Effector memory CD8-positive, alpha-beta T cell (primary cell): ENCODE measurements around the gene SMIM1.
"Not testable (repeated sequence)": the region's sequence is repeated elsewhere in the genome, so short reads cannot be mapped to it uniquely, and the experiment has no call there.

ENCODE experiments used
- ATAC-seq: fragments of 150-1000 bp; cut with Tn5 transposase; replicated peaks from 2 replicates; pipeline ENCODE4 v1.10.0; 2021; ENCODE audit warnings: mild to moderate bottlenecking, moderate library complexity
- DNase-seq, 3 experiments: peaks; one replicate each; pipeline ENCODE4 v3.0.0; 2021
- H3K27ac Mint-ChIP-seq, 2 donors: one replicate each; pipeline ENCODE4 v1.8.0; 2022; ENCODE audit warnings: mild to moderate bottlenecking in 2 of 2, mixed read lengths in 2 of 2, moderate library complexity in 2 of 2
- H3K27me3 Mint-ChIP-seq, 2 donors: one replicate each; pipeline ENCODE4 v1.8.0; 2022; ENCODE audit warnings: mixed read lengths in 2 of 2
- H3K36me3 Mint-ChIP-seq: one replicate; pipeline ENCODE4 v1.8.0; 2022; ENCODE audit warnings: mild to moderate bottlenecking, moderate library complexity, mixed read lengths; ENCODE audit not compliant: insufficient read depth
- H3K4me1 Mint-ChIP-seq, 2 donors: one replicate each; pipeline ENCODE4 v1.8.0; 2022; ENCODE audit warnings: low read depth in 2 of 2, mixed read lengths in 2 of 2
- H3K4me3 Mint-ChIP-seq, 2 donors: one replicate each; pipeline ENCODE4 v1.8.0; 2022; ENCODE audit warnings: mild to moderate bottlenecking in 2 of 2, mixed read lengths in 2 of 2, moderate library complexity in 2 of 2
- H3K9me3 Mint-ChIP-seq, 2 donors: one replicate each; pipeline ENCODE4 v1.8.0; 2022; ENCODE audit warnings: mixed read lengths in 2 of 2

Gene SMIM1

GRCh38 chr1:3743421-3743820, 29.1 kb upstream of the SMIM1 start:
- Mint-ChIP-seq H3K27me3 (no peaks in the 10 kb centered on the region), H3K27ac (no peak overlapping the region), H3K4me3 (no peak overlapping the region), H3K9me3 (peaks cover 0 to 2% of the 10 kb centered on the region in 2 donors), H3K36me3 (peaks cover 9% of the 10 kb centered on the region), H3K4me1 (peaks cover 21 to 23% of the 10 kb centered on the region in 2 donors)
- DNase-seq (no peak), ATAC-seq (no peak)

GRCh38 chr1:3743826-3744225, 28.7 kb upstream of the SMIM1 start:
- Mint-ChIP-seq H3K9me3 (peaks cover 0 to 2% of the 10 kb centered on the region in 2 donors), H3K4me3 (no peak overlapping the region), H3K27me3 (no peaks in the 10 kb centered on the region), H3K27ac (no peak overlapping the region), H3K4me1 (peaks cover 22 to 23% of the 10 kb centered on the region in 2 donors), H3K36me3 (peaks cover 9% of the 10 kb centered on the region)
- DNase-seq (no peak), ATAC-seq (no peak)

- Mint-ChIP-seq H3K36me3 (peaks cover 9% of the 10 kb centered on the region), H3K9me3 (peaks cover 0 to 2% of the 10 kb centered on the region in 2 donors), H3K27ac (peak overlapping the region in 1 of 2 donors; percentile 10), H3K27me3 (no peaks in the 10 kb centered on the region), H3K4me1 (peaks cover 22 to 23% of the 10 kb centered on the region in 2 donors), H3K4me3 (no peak overlapping the region)
- no peak for DNase-seq
- no peak for ATAC-seq
Measured at GRCh38 chr1:3744646-3745045, 27.9 kb upstream of the SMIM1 start.

- Mint-ChIP-seq H3K9me3 (peaks cover 0 to 2% of the 10 kb centered on the region in 2 donors), H3K4me3 (no peak overlapping the region), H3K36me3 (peaks cover 9% of the 10 kb centered on the region), H3K4me1 (peaks cover 22 to 23% of the 10 kb centered on the region in 2 donors), H3K27me3 (no peaks in the 10 kb centered on the region), H3K27ac (peak overlapping the region in 1 of 2 donors; percentile 10)
- DNase-seq (no peak), ATAC-seq (no peak)
Measured at GRCh38 chr1:3745071-3745470, 27.5 kb upstream of the SMIM1 start.

GRCh38 chr1:3745590-3746381, 26.8 kb upstream of the SMIM1 start:
- Mint-ChIP-seq H3K27me3 (peaks cover 0 to under 1% of the 10 kb centered on the region in 2 donors), H3K4me1 (peaks cover 22 to 23% of the 10 kb centered on the region in 2 donors), H3K4me3 (peak overlapping the region; percentile 73), H3K36me3 (peaks cover 9% of the 10 kb centered on the region), H3K9me3 (peaks cover 0 to 2% of the 10 kb centered on the region in 2 donors), H3K27ac (peak overlapping the region; percentile 38 to 82)
- DNase-seq: no peak
- ATAC-seq: no peak

GRCh38 chr1:3746389-3746829, 26.1 kb upstream of the SMIM1 start:
- peaks cover 4 to 7% of the 10 kb centered on the region in 2 donors for H3K27me3 Mint-ChIP-seq
- peak overlapping the region; percentile 38 to 82 for H3K27ac Mint-ChIP-seq
- H3K4me3 Mint-ChIP-seq: peak overlapping the region; percentile 73
- ATAC-seq (no peak), DNase-seq (no peak)
- peaks cover 22 to 23% of the 10 kb centered on the region in 2 donors for H3K4me1 Mint-ChIP-seq
- peaks cover 9% of the 10 kb centered on the region for H3K36me3 Mint-ChIP-seq
- H3K9me3 Mint-ChIP-seq: peaks cover 0 to 2% of the 10 kb centered on the region in 2 donors

GRCh38 chr1:3746830-3747521, 25.6 kb upstream of the SMIM1 start:
- peak overlapping the region; percentile 73 for H3K4me3 Mint-ChIP-seq
- peaks cover 4 to 9% of the 10 kb centered on the region in 2 donors for H3K27me3 Mint-ChIP-seq
- H3K36me3 Mint-ChIP-seq: peaks cover 9% of the 10 kb centered on the region
- H3K4me1 Mint-ChIP-seq: peaks cover 22 to 23% of the 10 kb centered on the region in 2 donors
- ATAC-seq (peak; percentile 94), DNase-seq (peak; percentile 66 to 76 (median 73))
- peaks cover 0 to 2% of the 10 kb centered on the region in 2 donors for H3K9me3 Mint-ChIP-seq
- H3K27ac Mint-ChIP-seq: peak overlapping the region; percentile 38 to 82

GRCh38 chr1:3747522-3747848, 25.1 kb upstream of the SMIM1 start:
- peaks cover 0 to 2% of the 10 kb centered on the region in 2 donors for H3K9me3 Mint-ChIP-seq
- no peak for DNase-seq
- H3K4me3 Mint-ChIP-seq: peak overlapping the region; percentile 73
- H3K4me1 Mint-ChIP-seq: peaks cover 22 to 23% of the 10 kb centered on the region in 2 donors
- H3K27me3 Mint-ChIP-seq: peaks cover 4 to 14% of the 10 kb centered on the region in 2 donors
- peaks cover 9% of the 10 kb centered on the region for H3K36me3 Mint-ChIP-seq
- ATAC-seq: no peak
- H3K27ac Mint-ChIP-seq: peak overlapping the region in 1 of 2 donors; percentile 82

- peaks cover 9% of the 10 kb centered on the region for H3K36me3 Mint-ChIP-seq
- H3K27ac Mint-ChIP-seq: peak overlapping the region in 1 of 2 donors; percentile 82
- H3K27me3 Mint-ChIP-seq: peaks cover 4 to 18% of the 10 kb centered on the region in 2 donors
- H3K4me3 Mint-ChIP-seq: peak overlapping the region; percentile 73
- H3K9me3 Mint-ChIP-seq: peaks cover 0 to 2% of the 10 kb centered on the region in 2 donors
- ATAC-seq: no peak
- H3K4me1 Mint-ChIP-seq: peaks cover 22 to 23% of the 10 kb centered on the region in 2 donors
- no peak for DNase-seq
Measured at GRCh38 chr1:3747903-3748302, 24.6 kb upstream of the SMIM1 start.

- not testable (repeated sequence) for H3K9me3 Mint-ChIP-seq, H3K27ac Mint-ChIP-seq, ATAC-seq, H3K36me3 Mint-ChIP-seq, DNase-seq
- H3K4me3 Mint-ChIP-seq: peak overlapping the region; percentile 73
- peaks cover 20 to 22% of the 10 kb centered on the region in 2 donors for H3K4me1 Mint-ChIP-seq
- peaks cover 4 to 18% of the 10 kb centered on the region in 2 donors for H3K27me3 Mint-ChIP-seq
Measured at GRCh38 chr1:3748316-3748900, 24.1 kb upstream of the SMIM1 start.

- H3K4me3 Mint-ChIP-seq: no peak overlapping the region
- H3K27me3 Mint-ChIP-seq: peaks cover 4 to 18% of the 10 kb centered on the region in 2 donors
- H3K9me3 Mint-ChIP-seq: peaks cover 0 to 2% of the 10 kb centered on the region in 2 donors
- ATAC-seq: no peak
- peaks cover 20 to 22% of the 10 kb centered on the region in 2 donors for H3K4me1 Mint-ChIP-seq
- no peak overlapping the region for H3K27ac Mint-ChIP-seq
- no peak for DNase-seq
- H3K36me3 Mint-ChIP-seq: peaks cover 9% of the 10 kb centered on the region
Measured at GRCh38 chr1:3749512-3749911, 23.0 kb upstream of the SMIM1 start.

GRCh38 chr1:3750741-3751140, 21.8 kb upstream of the SMIM1 start:
- Mint-ChIP-seq H3K9me3 (peaks cover 0 to 1% of the 10 kb centered on the region in 2 donors), H3K27ac (no peak overlapping the region), H3K36me3 (peaks cover 7% of the 10 kb centered on the region), H3K27me3 (peaks cover 4 to 27% of the 10 kb centered on the region in 2 donors), H3K4me3 (no peak overlapping the region), H3K4me1 (peaks cover 13 to 14% of the 10 kb centered on the region in 2 donors)
- ATAC-seq: no peak
- no peak for DNase-seq

- H3K4me1 Mint-ChIP-seq: peaks cover 5 to 10% of the 10 kb centered on the region in 2 donors
- H3K9me3 Mint-ChIP-seq: no peaks in the 10 kb centered on the region
- H3K4me3 Mint-ChIP-seq: no peak within 1 kb of the TSS
- H3K36me3 Mint-ChIP-seq: no peaks in the 10 kb centered on the region
- DNase-seq: no peak
- peaks cover 4 to 43% of the 10 kb centered on the region in 2 donors for H3K27me3 Mint-ChIP-seq
- no peak for ATAC-seq
- H3K27ac Mint-ChIP-seq: peak within 1 kb of the TSS in 1 of 2 donors; percentile 12
Measured at GRCh38 chr1:3752400-3752945, 20.1 kb upstream of the SMIM1 start, which contains the start of gene CCDC27. TSS of gene CCDC27 (plus strand) at chr1:3752450. CDS start at chr1:3752482, 32 bp downstream.
